Measurements from ENCODE around the gene PCDH9.

DNA sequence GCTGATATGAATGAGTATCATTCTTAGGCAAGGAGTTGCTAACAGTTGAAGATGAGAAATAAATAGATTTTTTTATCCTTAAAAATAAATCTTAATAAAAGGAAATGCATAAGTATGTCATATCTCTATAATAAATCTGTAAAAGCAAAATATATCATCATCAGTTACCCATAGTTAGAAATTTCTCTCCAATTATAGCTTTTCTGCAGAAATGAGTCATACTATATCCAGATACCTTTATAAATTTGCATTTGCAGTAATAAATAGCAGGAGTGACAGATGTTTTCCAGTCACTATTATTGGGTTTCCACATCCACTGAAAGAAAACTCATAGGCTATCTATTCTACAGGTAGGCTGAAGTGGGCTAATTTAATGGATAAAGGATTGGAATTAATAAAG is 829.8 kb downstream of the PCDH9 start:
- TF ChIP-seq, protein P1, sequence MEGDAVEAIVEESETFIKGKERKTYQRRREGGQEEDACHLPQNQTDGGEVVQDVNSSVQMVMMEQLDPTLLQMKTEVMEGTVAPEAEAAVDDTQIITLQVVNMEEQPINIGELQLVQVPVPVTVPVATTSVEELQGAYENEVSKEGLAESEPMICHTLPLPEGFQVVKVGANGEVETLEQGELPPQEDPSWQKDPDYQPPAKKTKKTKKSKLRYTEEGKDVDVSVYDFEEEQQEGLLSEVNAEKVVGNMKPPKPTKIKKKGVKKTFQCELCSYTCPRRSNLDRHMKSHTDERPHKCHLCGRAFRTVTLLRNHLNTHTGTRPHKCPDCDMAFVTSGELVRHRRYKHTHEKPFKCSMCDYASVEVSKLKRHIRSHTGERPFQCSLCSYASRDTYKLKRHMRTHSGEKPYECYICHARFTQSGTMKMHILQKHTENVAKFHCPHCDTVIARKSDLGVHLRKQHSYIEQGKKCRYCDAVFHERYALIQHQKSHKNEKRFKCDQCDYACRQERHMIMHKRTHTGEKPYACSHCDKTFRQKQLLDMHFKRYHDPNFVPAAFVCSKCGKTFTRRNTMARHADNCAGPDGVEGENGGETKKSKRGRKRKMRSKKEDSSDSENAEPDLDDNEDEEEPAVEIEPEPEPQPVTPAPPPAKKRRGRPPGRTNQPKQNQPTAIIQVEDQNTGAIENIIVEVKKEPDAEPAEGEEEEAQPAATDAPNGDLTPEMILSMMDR (conservative IDR thresholded peaks at IDR 0.05; ENCODE audit: low read depth in 2 of 2), result no peak
- TF ChIP-seq, protein P2, sequence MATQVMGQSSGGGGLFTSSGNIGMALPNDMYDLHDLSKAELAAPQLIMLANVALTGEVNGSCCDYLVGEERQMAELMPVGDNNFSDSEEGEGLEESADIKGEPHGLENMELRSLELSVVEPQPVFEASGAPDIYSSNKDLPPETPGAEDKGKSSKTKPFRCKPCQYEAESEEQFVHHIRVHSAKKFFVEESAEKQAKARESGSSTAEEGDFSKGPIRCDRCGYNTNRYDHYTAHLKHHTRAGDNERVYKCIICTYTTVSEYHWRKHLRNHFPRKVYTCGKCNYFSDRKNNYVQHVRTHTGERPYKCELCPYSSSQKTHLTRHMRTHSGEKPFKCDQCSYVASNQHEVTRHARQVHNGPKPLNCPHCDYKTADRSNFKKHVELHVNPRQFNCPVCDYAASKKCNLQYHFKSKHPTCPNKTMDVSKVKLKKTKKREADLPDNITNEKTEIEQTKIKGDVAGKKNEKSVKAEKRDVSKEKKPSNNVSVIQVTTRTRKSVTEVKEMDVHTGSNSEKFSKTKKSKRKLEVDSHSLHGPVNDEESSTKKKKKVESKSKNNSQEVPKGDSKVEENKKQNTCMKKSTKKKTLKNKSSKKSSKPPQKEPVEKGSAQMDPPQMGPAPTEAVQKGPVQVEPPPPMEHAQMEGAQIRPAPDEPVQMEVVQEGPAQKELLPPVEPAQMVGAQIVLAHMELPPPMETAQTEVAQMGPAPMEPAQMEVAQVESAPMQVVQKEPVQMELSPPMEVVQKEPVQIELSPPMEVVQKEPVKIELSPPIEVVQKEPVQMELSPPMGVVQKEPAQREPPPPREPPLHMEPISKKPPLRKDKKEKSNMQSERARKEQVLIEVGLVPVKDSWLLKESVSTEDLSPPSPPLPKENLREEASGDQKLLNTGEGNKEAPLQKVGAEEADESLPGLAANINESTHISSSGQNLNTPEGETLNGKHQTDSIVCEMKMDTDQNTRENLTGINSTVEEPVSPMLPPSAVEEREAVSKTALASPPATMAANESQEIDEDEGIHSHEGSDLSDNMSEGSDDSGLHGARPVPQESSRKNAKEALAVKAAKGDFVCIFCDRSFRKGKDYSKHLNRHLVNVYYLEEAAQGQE (IDR thresholded peaks at IDR 0.05; ENCODE audit: unreplicated experiment), result no peak

Measured in GM23338 (cell line).